ENCODE results near the gene CCBE1. TPM values are rescaled to one million over a fixed set of nuclear protein-coding genes. Genes with fewer than 3 reads are reported as not detected.
"Not testable (repeated sequence)": the region's sequence is repeated elsewhere in the genome, so short reads cannot be mapped to it uniquely, and the experiment has no call there.

CCBE1 gene
- total and polyA plus RNA-seq, 5 donors, result 0.48 to 3.5 (median 1.1) TPM

DNA sequence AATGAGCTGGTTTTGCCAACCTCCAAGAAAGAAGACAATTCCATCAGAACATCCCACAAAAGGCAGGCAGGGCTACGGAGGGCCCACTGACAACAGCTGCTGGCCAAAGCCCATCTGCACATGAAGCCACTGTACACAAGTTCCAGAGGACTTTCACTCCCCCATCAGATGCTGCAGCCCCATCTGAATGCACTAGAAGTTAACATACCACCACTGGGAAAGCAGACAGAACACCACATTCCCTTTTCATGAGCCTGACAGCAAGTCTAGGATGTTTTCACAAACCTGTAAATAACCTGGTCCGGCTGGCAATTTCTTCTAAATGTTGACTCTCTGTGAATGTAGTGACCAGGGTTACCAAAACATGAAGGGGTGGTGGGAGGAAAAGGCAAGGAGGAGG is 41.5 kb downstream of the CCBE1 start:
- ATAC-seq, result no peak
- intact Hi-C loops (cut with DNase I), result no loop called here
- 83% methylated on average over 2 of the region's 2 CpGs for WGBS
- no peaks in the 10 kb centered on the region for H3K27me3 ChIP-seq (ENCODE audit: control insufficient read depth, insufficient read depth)
- H3K4me1 ChIP-seq (ENCODE audit: control insufficient read depth, insufficient read depth, low read length), result no peaks in the 10 kb centered on the region
- no peak overlapping the region for H3K27ac ChIP-seq (ENCODE audit: low read length)
- H3K4me3 ChIP-seq (ENCODE audit: low read length), result no peak overlapping the region
- DNase-seq, result no peak
- H3K9me3 ChIP-seq (ENCODE audit: control insufficient read depth, low read length), result no peaks in the 10 kb centered on the region

DNA sequence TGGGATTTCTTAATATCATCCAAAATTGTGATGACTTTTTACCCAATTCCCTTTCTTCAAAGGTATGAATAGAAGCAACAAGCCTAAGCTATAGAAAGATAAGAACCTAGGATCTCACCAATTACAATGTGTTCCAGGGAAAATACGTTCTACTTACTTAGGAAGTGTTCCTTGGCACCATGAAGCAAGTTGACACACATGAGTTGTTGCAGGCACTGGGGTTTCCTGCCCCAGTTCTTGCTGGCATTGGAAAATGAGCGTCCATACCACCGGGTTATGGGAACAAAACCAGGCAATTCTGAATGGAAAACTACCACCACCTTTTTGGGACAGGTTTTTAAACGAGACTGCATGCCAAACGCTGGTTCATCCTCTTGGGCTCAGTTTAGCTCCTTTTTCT is 46.2 kb downstream of the CCBE1 start:
- Histone ChIP-seq H3K4me1 (ENCODE audit: control insufficient read depth, insufficient read depth, low read length) (no peaks in the 10 kb centered on the region), H3K27ac (ENCODE audit: low read length) (no peak overlapping the region), H3K27me3 (ENCODE audit: control insufficient read depth, insufficient read depth) (no peaks in the 10 kb centered on the region), H3K4me3 (ENCODE audit: low read length) (no peak overlapping the region), H3K9me3 (ENCODE audit: control insufficient read depth, low read length) (no peaks in the 10 kb centered on the region)
- 81% methylated on average over 5 of the region's 5 CpGs for WGBS
- DNase-seq (no peak), ATAC-seq (no peak)
- intact Hi-C loops (cut with DNase I), result no loop called here

DNA sequence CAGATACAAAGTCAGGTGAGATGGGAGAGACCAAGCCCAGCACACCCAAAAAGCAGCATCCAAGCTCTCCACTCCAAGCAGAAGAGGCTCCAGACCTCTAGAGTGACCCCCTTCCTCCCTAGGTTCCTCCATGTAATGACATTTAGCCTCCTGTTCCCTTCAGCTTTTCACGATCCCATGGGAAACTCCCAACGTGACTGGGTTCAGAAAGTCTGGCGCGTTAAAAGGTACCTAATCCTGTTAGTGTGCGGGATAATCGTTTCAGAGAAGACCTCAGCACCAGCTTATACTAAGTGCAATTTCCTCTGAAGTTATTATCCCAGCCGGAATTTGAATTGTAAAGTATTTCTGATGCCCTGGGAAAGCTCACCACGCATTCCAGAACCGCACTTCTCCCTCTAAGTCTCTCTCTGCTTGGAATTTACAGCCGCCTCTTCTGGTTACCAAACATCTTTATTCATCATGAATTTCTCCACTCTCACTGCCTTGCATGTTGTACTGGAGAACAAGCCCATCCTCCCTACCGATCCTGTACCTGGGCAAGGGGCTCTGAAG is 46.9 kb downstream of the CCBE1 start:
- no peaks in the 10 kb centered on the region for H3K27me3 ChIP-seq (ENCODE audit: control insufficient read depth, insufficient read depth)
- H3K9me3 ChIP-seq (ENCODE audit: control insufficient read depth, low read length), result no peaks in the 10 kb centered on the region
- 81% methylated on average over 11 of the region's 11 CpGs for WGBS
- H3K4me1 ChIP-seq (ENCODE audit: control insufficient read depth, insufficient read depth, low read length), result no peaks in the 10 kb centered on the region
- DNase-seq (no peak), ATAC-seq (no peak)
- intact Hi-C loops (cut with DNase I), result no loop called here
- no peak overlapping the region for H3K27ac ChIP-seq (ENCODE audit: low read length)
- H3K4me3 ChIP-seq (ENCODE audit: low read length), result no peak overlapping the region

DNA sequence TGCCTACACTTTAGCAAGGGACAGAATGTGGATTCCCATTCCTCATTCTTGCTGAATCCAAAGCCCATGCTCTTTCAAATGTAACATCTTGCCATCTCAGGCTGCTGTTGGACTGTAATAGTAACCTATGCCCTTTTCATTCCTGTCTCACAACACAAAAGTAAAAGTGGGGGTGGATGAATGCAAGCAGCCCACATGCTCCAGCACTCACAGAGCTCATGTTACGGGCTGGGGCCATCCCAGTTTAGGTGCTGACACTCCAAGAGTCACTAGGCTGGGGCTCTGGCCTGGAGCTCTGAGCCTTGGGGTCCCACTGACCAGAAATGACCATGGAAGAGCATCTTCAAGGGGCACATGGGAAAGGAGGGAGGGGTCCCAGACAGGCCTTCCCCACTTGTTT is 47.6 kb downstream of the CCBE1 start:
- 87% methylated on average over 1 of the region's 1 CpG for WGBS
- no peak for ATAC-seq

DNA sequence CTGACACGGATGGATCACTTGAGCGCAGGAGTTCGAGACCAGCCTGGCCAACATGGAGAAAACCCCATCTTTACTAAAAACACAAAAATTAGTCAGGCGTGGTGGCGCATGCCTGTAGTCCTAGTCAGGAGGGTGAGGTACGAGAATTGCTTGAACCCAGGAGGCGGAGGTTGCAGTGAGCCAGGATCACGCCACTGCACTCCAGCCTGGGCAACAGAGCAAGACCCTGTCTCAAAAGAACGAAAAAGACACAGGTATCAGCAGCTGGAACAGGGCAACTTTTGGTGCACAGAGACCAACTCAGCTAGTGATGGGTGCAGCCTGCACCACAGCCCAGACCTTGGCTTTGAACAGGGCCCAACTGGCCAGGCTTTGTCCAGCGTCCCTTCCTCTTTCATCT is 48.8 kb downstream of the CCBE1 start:
- DNase-seq; H3K27me3 ChIP-seq (ENCODE audit: control insufficient read depth, insufficient read depth); ATAC-seq; H3K4me1 ChIP-seq (ENCODE audit: control insufficient read depth, insufficient read depth, low read length); H3K27ac ChIP-seq (ENCODE audit: low read length); intact Hi-C loops (cut with DNase I); H3K4me3 ChIP-seq (ENCODE audit: low read length); H3K9me3 ChIP-seq (ENCODE audit: control insufficient read depth, low read length): not testable (repeated sequence)
- 91% methylated on average over 10 of the region's 10 CpGs for WGBS

More for the DNA sequence above, 47.6 kb downstream of the CCBE1 start:
- no peak for DNase-seq
- no peaks in the 10 kb centered on the region for H3K9me3 ChIP-seq (ENCODE audit: control insufficient read depth, low read length)
- no peak overlapping the region for H3K27ac ChIP-seq (ENCODE audit: low read length)
- H3K4me1 ChIP-seq (ENCODE audit: control insufficient read depth, insufficient read depth, low read length), result no peaks in the 10 kb centered on the region
- H3K4me3 ChIP-seq (ENCODE audit: low read length), result no peak overlapping the region
- intact Hi-C loops (cut with DNase I), result no loop called here
- H3K27me3 ChIP-seq (ENCODE audit: control insufficient read depth, insufficient read depth), result no peaks in the 10 kb centered on the region

DNA sequence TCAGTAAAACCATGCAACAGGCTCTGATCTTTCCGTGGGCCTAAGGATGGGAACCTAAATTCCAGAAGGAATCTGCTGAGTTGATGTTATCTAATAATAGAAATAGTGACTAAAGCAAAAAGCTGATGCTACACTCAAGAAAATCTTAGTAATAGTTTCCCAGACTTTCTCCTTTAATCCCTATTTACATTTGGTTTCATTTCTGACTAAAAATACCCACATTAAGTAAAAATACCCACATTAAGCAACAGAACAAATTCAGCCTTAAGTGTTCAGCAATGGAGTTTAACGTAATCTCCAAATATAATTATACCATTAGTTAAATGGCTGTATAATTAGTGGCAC is 50.3 kb downstream of the CCBE1 start:
- no peak overlapping the region for H3K27ac ChIP-seq (ENCODE audit: low read length)
- ATAC-seq (no peak), DNase-seq (no peak)
- H3K9me3 ChIP-seq (ENCODE audit: control insufficient read depth, low read length), result no peaks in the 10 kb centered on the region
- H3K4me1 ChIP-seq (ENCODE audit: control insufficient read depth, insufficient read depth, low read length), result no peaks in the 10 kb centered on the region
- H3K27me3 ChIP-seq (ENCODE audit: control insufficient read depth, insufficient read depth), result no peaks in the 10 kb centered on the region
- 50% methylated on average over 2 of the region's 2 CpGs for WGBS
- no peak overlapping the region for H3K4me3 ChIP-seq (ENCODE audit: low read length)
- intact Hi-C loops (cut with DNase I), result no loop called here

DNA sequence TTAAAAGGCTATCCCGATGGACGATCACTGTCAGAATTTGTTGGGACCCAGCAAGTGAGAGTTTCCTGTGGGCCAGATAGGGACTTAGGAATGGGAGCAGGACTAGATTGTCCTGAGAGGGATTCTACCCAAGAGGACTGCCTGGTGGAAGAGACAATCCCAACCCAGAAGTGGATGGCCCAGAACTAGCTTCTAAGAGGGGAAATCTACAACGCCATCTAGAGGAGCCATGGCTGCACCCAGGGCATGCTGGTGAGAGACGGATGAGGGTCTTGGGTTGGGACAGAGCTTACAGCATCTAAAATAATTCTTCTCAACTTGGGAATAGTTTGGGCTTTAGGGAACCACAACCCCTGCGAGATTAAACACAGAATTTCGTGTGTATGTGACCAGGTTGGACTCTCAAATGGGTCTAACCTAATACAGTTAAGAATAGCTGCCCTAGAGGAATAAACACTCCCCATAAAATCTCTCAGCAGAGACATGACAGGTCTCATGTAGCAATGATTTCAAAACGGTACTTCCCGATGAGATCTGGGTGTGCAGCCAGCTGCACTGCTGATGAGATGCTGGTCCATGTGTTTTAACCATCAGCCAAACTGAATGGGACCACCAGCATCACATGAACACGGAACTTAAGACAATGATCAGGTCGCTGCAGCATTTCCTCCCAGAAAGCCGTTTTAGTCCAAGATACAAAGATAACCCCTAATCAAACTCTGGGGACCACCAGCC is 50.8 kb downstream of the CCBE1 start:
- ATAC-seq (no peak), DNase-seq (no peak)
- H3K4me3 ChIP-seq (ENCODE audit: low read length), result no peak overlapping the region
- WGBS, result 63% methylated on average over 11 of the region's 11 CpGs
- no peaks in the 10 kb centered on the region for H3K27me3 ChIP-seq (ENCODE audit: control insufficient read depth, insufficient read depth)
- intact Hi-C loops (cut with DNase I), result no loop called here
- H3K4me1 ChIP-seq (ENCODE audit: control insufficient read depth, insufficient read depth, low read length), result no peaks in the 10 kb centered on the region
- H3K9me3 ChIP-seq (ENCODE audit: control insufficient read depth, low read length), result no peaks in the 10 kb centered on the region
- H3K27ac ChIP-seq (ENCODE audit: low read length), result no peak overlapping the region

DNA sequence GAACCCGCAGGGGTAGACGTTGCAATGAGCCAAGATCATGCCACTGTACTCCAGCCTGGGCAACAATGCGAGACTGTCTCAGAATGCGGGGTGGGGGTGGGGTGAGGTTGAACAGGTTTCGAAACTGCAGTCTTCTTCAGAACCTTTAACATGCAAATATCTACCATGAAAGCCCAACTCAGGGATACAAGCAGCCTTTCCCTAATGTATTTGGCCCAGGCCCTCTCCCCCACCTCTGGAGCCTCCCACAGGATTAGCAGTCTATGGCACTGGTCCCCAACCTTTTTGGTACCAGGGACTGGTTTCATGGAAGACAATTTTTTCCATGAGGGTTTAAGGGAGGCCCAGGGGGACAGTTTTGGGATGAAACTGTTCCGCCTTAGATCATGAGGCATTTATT is 53.5 kb downstream of the CCBE1 start:
- Histone ChIP-seq H3K27me3 (ENCODE audit: control insufficient read depth, insufficient read depth) (no peaks in the 10 kb centered on the region), H3K4me1 (ENCODE audit: control insufficient read depth, insufficient read depth, low read length) (no peaks in the 10 kb centered on the region), H3K27ac (ENCODE audit: low read length) (no peak overlapping the region), H3K4me3 (ENCODE audit: low read length) (no peak overlapping the region), H3K9me3 (ENCODE audit: control insufficient read depth, low read length) (no peaks in the 10 kb centered on the region)
- intact Hi-C loops (cut with DNase I), result no loop called here
- ATAC-seq (no peak), DNase-seq (no peak)
- WGBS, result 96% methylated on average over 6 of the region's 6 CpGs

DNA sequence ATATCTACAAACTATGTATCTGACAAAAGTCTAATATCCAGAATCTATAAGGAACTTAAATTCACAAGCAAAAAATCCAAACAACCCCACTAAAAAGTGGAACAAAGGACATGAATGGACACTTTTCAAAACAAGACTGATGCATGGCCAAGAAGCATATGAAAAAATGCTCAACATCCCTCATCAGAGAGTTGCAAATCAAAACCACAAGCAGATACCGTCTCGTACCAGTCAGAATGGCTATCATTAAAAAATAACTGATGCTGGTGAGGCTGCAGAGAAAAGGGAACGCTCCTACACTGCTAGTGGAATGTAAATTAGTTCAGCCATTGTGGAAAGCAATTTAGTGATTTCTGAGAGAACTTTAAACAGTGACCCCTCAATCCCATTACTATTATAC is 56.5 kb downstream of the CCBE1 start:
- H3K27me3 ChIP-seq (ENCODE audit: control insufficient read depth, insufficient read depth), result no peaks in the 10 kb centered on the region
- H3K27ac ChIP-seq (ENCODE audit: low read length), result no peak overlapping the region
- 77% methylated on average over 3 of the region's 3 CpGs for WGBS
- intact Hi-C loops (cut with DNase I), result no loop called here
- H3K9me3 ChIP-seq (ENCODE audit: control insufficient read depth, low read length), result no peaks in the 10 kb centered on the region
- H3K4me1 ChIP-seq (ENCODE audit: control insufficient read depth, insufficient read depth, low read length), result no peaks in the 10 kb centered on the region
- no peak for DNase-seq
- no peak for ATAC-seq
- H3K4me3 ChIP-seq (ENCODE audit: low read length), result no peak overlapping the region

DNA sequence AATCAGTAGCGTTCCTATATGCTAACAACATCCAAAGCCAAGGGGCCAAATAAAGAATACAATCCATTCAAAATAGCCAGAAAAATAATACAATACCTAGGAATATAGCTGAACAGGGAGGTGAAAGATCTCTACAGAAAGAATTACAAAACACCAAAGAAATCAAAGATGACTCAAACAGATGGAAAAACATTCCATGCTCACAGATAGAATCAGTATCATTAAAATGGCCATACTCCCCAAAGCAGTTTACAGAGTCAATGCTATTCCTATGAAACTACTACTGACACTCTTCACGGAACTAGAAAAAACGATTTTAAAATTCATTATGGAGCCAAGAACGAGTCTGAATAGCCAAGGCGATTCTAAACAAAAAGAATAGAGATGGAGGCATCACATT is 57.4 kb downstream of the CCBE1 start:
- no peaks in the 10 kb centered on the region for H3K4me1 ChIP-seq (ENCODE audit: control insufficient read depth, insufficient read depth, low read length)
- H3K4me3 ChIP-seq (ENCODE audit: low read length), result no peak overlapping the region
- WGBS, result 55% methylated on average over 5 of the region's 5 CpGs
- no peaks in the 10 kb centered on the region for H3K27me3 ChIP-seq (ENCODE audit: control insufficient read depth, insufficient read depth)
- H3K9me3 ChIP-seq (ENCODE audit: control insufficient read depth, low read length), result no peaks in the 10 kb centered on the region
- intact Hi-C loops (cut with DNase I), result loop anchor here in 1 of 4 donors (5.0 kb wide), 1 partner anchor 182 kb away; no protein-coding TSS in a partner anchor
- no peak overlapping the region for H3K27ac ChIP-seq (ENCODE audit: low read length)
- DNase-seq (no peak), ATAC-seq (no peak)

DNA sequence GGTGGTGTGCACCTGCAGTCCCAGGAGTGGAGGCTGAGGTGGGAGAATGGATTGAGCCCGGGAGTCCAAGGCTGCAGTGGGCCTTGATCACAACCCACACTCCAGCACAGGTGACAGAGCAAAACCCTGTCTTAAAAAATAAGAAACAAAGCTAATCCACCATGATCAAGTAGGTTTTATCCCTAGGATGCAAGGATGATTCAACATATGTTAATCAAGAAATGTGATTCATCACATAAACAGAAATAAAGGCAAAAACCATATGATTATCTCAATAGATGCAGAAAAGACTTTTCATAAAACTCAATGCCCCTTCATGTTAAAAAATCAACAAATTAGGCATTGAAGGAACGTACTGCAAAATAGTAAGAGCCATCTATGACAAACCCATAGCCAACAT is 58.1 kb downstream of the CCBE1 start:
- Histone ChIP-seq H3K27ac (ENCODE audit: low read length) (no peak overlapping the region), H3K9me3 (ENCODE audit: control insufficient read depth, low read length) (no peaks in the 10 kb centered on the region), H3K4me3 (ENCODE audit: low read length) (no peak overlapping the region), H3K27me3 (ENCODE audit: control insufficient read depth, insufficient read depth) (no peaks in the 10 kb centered on the region), H3K4me1 (ENCODE audit: control insufficient read depth, insufficient read depth, low read length) (no peaks in the 10 kb centered on the region)
- DNase-seq, result no peak
- no peak for ATAC-seq
- 90% methylated on average over 2 of the region's 2 CpGs for WGBS
- intact Hi-C loops (cut with DNase I), result loop anchor here in 1 of 4 donors (5.0 kb wide), 1 partner anchor 183 kb away; no protein-coding TSS in a partner anchor
